Activated CD8-positive, alpha-beta memory T cell treated with anti-CD3 and anti-CD28 coated beads for 36 hours (primary cell): ENCODE data around the gene CUTA. TPM values are rescaled to one million over a fixed set of nuclear protein-coding genes. Genes with fewer than 3 reads are reported as not detected.
"Not testable (repeated sequence)": the region's sequence is repeated elsewhere in the genome, so short reads cannot be mapped to it uniquely, and the experiment has no call there.

ENCODE experiments used
- CTCF ChIA-PET: fragments of 350-600 bp; sonication (Branson Sonifier 250); formaldehyde crosslinking; loops from one replicate; lab custom pipeline; 2021; ENCODE audit warnings: antibody characterized with exemption; lab: Charles Lee
- POLR2A ChIA-PET: fragments of 350-600 bp; sonication (Branson Sonifier 250); formaldehyde crosslinking; loops from one replicate; lab custom pipeline; 2021; ENCODE audit warnings: antibody characterized with exemption; lab: Charles Lee
- total RNA-seq, 2 experiments: library from RNA; stranded (reverse); gene quantifications; one replicate each; pipeline ENCODE4 v1.2.3, GENCODE V29; 2021

The CUTA gene
- total RNA-seq, 2 experiments from 2014 or later, result 138 to 144 TPM

DNA sequence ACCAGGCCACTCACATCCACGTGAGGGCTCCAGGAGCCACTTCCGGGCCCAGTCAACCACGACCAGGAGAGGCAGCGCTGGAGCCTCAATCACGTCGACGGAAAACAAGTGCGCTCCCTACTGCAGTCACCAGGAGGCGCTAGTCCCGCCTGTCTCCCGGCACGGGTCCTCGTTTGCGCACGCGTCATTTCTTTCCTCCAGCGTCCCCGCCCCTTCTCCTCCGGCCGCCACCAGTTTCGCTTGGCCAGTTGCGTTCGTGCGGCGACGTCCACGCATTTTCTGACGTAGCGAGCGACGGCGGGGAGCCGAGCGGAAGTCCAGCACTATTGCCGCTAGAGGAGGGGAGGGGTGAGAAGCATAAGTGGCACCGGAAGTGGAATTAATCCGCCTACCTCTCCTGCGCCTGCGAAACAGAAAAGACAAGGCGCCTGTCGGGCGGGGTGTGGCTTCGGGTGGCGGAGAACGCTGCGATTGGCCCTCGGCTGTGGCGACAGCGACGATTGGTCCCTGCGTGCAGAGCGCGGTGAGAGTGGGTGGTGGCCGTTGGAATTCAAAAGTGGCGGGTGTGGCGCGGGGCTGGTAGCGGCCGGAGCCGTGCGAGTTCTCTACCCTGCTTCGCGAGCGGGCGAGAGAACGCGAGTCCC lies 26.5 kb downstream of the CUTA start, which contains the start of gene KIFC1:
Gene KIFC1 (plus strand): TSS at position 546 of the 644 bp plus-strand sequence. CDS start 163 bp downstream, outside the sequence.
- ChIA-PET POLR2A (interaction anchor here (0.7 to 1.2 kb wide), 8 partner anchors 19 to 221 kb away, joined by 3 to 6 read pairs (median 4); partner anchors contain the start of gene ZBTB9), CTCF (interaction anchor here (0.6 to 1.7 kb wide), 13 partner anchors 15 to 120 kb away, joined by 3 to 9 read pairs (median 3); partner anchors contain the start of gene ZBTB9)

DNA sequence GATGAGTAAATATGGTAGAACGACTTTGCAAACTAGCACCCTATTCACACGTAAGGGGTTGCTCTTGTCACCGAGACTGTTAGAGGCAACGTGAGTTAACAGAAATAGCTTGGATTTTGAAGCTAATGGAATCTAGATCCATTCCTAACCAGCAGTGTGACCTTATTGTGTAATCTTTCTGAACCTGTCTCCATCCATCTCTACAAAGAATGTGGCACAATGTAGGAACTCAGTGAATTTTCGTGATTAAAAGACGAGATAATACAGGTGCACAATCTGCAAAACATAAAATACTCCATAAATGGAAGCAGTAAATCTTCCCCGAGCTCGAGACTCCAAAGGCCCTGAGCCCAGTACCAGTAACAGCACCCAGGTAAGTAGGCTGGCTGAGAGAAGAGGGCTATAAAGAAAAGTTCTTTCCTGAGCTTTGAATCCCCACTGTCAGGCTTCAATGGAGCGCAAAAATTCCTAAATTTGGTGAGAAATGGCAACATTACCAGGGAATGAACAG lies 27.1 kb downstream of the CUTA start:
- CTCF ChIA-PET, result interaction anchor here (0.6 to 1.7 kb wide), 13 partner anchors 15 to 173 kb away, joined by 3 to 9 read pairs (median 3); partner anchors contain the start of gene ZBTB9
- POLR2A ChIA-PET, result interaction anchor here (0.7 to 1.2 kb wide), 4 partner anchors 35 to 222 kb away, joined by 3 to 4 read pairs (median 4); partner anchors contain the start of gene ZBTB9

GRCh38 chr6:33390173-33390572 lies 27.7 kb downstream of the CUTA start:
- ChIA-PET CTCF (interaction anchor here (0.9 to 1.7 kb wide), 5 partner anchors 36 to 173 kb away, joined by 3 to 9 read pairs (median 4); no protein-coding TSS in a partner anchor), POLR2A (interaction anchor here (0.7 to 1.2 kb wide), 2 partner anchors 64 to 110 kb away, joined by 3 read pairs; partner anchors contain the start of gene ZBTB9)

GRCh38 chr6:33384581-33385020 lies 33.3 kb downstream of the CUTA start:
- ChIA-PET CTCF (no interaction called here), POLR2A (no interaction called here)

- ChIA-PET POLR2A (no interaction called here), CTCF (interaction anchor here (0.7 kb wide), 1 partner anchor 950 kb away, joined by 3 read pairs; no protein-coding TSS in a partner anchor)
Observed at GRCh38 chr6:33383427-33384185, 34.3 kb downstream of the CUTA start.

- CTCF ChIA-PET, result no interaction called here
Observed at GRCh38 chr6:33380272-33380981, 37.5 kb downstream of the CUTA start.

GRCh38 chr6:33379184-33379583 lies 38.7 kb downstream of the CUTA start:
- POLR2A ChIA-PET, CTCF ChIA-PET: not testable (repeated sequence)

More at GRCh38 chr6:33380272-33380981, 37.5 kb downstream of the CUTA start:
- POLR2A ChIA-PET, result interaction anchor here (0.6 to 0.7 kb wide), 2 partner anchors 55 to 98 kb away, joined by 3 to 4 read pairs; no protein-coding TSS in a partner anchor

DNA sequence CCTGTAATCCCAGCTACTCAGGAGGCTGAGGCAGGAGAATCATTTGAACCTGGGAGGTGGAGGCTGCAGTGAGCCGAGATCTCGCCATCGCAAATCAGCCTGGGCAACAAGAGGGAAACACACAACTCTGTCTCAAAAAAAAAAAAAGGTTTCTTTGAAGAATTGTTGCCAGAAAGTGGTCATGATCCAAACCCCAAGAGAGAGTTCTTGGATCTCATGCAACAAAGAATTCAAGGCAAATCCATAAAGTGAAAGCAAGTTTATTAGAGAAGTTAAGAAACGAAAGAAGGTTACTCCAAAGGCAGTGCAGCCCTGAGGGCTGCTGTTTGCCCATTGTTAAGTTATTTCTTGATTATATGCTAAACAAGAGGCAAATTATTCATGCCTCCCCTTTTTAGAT lies 40.7 kb downstream of the CUTA start:
- ChIA-PET CTCF (no interaction called here), POLR2A (no interaction called here)

DNA sequence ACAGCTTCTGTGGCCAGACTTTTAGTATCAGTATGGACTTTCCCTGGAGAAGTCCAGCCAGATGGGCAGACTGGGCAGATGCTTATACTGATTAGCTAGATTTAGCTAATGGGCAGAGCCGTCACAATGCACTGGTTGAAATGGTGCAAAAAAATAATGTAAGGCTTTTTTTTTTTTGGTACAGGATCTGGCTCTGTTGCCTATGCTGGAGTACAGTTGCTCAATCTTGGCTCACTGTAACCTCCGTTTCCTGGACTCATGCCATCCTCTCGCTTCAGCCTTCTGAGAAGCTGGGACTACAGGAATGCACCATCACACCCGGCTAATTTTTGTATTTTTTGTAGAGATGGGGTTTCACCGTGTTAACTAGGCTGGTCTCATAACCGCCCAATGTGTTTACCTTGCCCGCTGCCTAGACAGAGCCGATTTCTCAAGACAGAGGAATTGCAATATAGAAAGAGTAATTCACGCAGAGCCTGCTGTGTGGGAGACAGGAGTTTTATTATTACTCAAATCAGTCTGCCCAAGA lies 42.7 kb downstream of the CUTA start:
- CTCF ChIA-PET, result interaction anchor here (0.7 to 1.3 kb wide), 2 partner anchors 16 to 28 kb away, joined by 3 read pairs; no protein-coding TSS in a partner anchor
- POLR2A ChIA-PET, result no interaction called here

GRCh38 chr6:33373960-33374910 lies 43.7 kb downstream of the CUTA start:
- CTCF ChIA-PET, result interaction anchor here (0.7 kb wide), 1 partner anchor 29 kb away, joined by 3 read pairs; no protein-coding TSS in a partner anchor
- POLR2A ChIA-PET, result interaction anchor here (1.6 kb wide), 1 partner anchor 97 kb away, joined by 5 read pairs; the partner anchor contains the start of gene B3GALT4

- ChIA-PET CTCF (no interaction called here), POLR2A (no interaction called here)
Observed at GRCh38 chr6:33372526-33373123, 45.3 kb downstream of the CUTA start.

- CTCF ChIA-PET, POLR2A ChIA-PET: not testable (repeated sequence)
Observed at GRCh38 chr6:33371901-33372300, 46.0 kb downstream of the CUTA start.

GRCh38 chr6:33367715-33368025 lies 50.2 kb downstream of the CUTA start:
- CTCF ChIA-PET, result interaction anchor here (0.8 to 1.3 kb wide), 2 partner anchors 23 to 58 kb away, joined by 3 read pairs; no protein-coding TSS in a partner anchor
- POLR2A ChIA-PET, result not testable (repeated sequence)

GRCh38 chr6:33367009-33367714 lies 50.7 kb downstream of the CUTA start:
- ChIA-PET CTCF (interaction anchor here (0.8 to 1.3 kb wide), 3 partner anchors 24 to 59 kb away, joined by 3 read pairs; no protein-coding TSS in a partner anchor), POLR2A (no interaction called here)
